Measurements from ENCODE around the gene SIPA1L3.

SIPA1L3 gene

DNA sequence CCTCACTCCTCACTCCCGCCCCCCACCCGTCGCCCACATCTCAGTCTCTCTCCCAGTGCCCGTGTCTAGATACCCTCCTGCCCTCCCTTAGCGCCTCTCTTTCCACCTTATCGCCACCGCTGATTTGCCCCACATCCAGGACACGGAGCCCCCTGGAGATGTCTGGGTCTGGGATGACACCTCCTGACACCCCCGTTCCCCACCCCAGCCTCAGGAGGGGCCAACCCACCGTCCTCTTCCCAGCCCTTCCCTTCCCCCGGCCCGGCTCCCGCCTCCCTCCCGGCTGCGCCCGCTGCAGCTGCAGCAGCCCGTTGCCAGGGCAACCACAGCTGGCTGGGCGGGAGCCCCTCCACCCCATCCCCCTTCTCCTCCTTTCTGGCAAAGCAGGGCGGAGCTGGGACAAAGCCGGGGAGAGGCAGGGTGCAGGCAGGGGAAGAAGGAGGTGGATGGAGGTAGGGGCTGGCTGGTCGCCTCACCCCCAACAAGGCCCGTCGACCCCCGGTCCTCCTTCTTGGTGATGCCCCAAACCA, 303.5 kb downstream of the SIPA1L3 start (continued):
- TF ChIP-seq KLF17 (tag by site-specific recombination; IDR thresholded peaks at IDR 0.05), result 0 out of 2 replicates have a peak, but pooled peaks have one; percentile 80
- TF ChIP-seq, protein P1, sequence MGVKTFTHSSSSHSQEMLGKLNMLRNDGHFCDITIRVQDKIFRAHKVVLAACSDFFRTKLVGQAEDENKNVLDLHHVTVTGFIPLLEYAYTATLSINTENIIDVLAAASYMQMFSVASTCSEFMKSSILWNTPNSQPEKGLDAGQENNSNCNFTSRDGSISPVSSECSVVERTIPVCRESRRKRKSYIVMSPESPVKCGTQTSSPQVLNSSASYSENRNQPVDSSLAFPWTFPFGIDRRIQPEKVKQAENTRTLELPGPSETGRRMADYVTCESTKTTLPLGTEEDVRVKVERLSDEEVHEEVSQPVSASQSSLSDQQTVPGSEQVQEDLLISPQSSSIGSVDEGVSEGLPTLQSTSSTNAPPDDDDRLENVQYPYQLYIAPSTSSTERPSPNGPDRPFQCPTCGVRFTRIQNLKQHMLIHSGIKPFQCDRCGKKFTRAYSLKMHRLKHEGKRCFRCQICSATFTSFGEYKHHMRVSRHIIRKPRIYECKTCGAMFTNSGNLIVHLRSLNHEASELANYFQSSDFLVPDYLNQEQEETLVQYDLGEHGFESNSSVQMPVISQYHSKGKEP (tag by site-specific recombination; IDR thresholded peaks at IDR 0.05), result peak; percentile 99
- no peak for TF ChIP-seq ZNF776 (tag by site-specific recombination; IDR thresholded peaks at IDR 0.05; ENCODE audit: borderline replicate concordance)
- TF ChIP-seq, protein P2, sequence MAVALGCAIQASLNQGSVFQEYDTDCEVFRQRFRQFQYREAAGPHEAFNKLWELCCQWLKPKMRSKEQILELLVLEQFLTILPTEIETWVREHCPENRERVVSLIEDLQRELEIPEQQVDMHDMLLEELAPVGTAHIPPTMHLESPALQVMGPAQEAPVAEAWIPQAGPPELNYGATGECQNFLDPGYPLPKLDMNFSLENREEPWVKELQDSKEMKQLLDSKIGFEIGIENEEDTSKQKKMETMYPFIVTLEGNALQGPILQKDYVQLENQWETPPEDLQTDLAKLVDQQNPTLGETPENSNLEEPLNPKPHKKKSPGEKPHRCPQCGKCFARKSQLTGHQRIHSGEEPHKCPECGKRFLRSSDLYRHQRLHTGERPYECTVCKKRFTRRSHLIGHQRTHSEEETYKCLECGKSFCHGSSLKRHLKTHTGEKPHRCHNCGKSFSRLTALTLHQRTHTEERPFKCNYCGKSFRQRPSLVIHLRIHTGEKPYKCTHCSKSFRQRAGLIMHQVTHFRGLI (tag by site-specific recombination; IDR thresholded peaks at IDR 0.05), result peak; percentile 83
- peak; percentile 15; the same call in 1 of the 2 replicates for TF ChIP-seq GLIS1 (tag by site-specific recombination; IDR thresholded peaks at IDR 0.05)
- TF ChIP-seq ZNF341 (tag by site-specific recombination; IDR thresholded peaks at IDR 0.05; ENCODE audit: low read depth), result 0 out of 2 replicates have a peak, but pooled peaks have one; percentile 11
- TF ChIP-seq ELK4 (IDR thresholded peaks at IDR 0.05; ENCODE audit: borderline replicate concordance, low read depth, low read length), result no peak
- no peak for TF ChIP-seq ZBTB7A (tag by site-specific recombination; IDR thresholded peaks at IDR 0.05; ENCODE audit: low read depth)
- TF ChIP-seq, protein P3, sequence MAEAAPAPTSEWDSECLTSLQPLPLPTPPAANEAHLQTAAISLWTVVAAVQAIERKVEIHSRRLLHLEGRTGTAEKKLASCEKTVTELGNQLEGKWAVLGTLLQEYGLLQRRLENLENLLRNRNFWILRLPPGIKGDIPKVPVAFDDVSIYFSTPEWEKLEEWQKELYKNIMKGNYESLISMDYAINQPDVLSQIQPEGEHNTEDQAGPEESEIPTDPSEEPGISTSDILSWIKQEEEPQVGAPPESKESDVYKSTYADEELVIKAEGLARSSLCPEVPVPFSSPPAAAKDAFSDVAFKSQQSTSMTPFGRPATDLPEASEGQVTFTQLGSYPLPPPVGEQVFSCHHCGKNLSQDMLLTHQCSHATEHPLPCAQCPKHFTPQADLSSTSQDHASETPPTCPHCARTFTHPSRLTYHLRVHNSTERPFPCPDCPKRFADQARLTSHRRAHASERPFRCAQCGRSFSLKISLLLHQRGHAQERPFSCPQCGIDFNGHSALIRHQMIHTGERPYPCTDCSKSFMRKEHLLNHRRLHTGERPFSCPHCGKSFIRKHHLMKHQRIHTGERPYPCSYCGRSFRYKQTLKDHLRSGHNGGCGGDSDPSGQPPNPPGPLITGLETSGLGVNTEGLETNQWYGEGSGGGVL (tag by site-specific recombination; IDR thresholded peaks at IDR 0.05), result 0 out of 2 replicates have a peak, but pooled peaks have one; percentile 41
- TF ChIP-seq KLF10 (tag by site-specific recombination; IDR thresholded peaks at IDR 0.05), result no peak
- TF ChIP-seq ZNF777 (tag by site-specific recombination; IDR thresholded peaks at IDR 0.05; ENCODE audit: borderline replicate concordance), result no peak
- TF ChIP-seq ZNF76 (tag by site-specific recombination; IDR thresholded peaks at IDR 0.05; ENCODE audit: borderline replicate concordance, low read depth), result peak; percentile 7; the same call in 1 of the 2 replicates
- no peak for TF ChIP-seq ZNF280C (tag by site-specific recombination; IDR thresholded peaks at IDR 0.05)
- peak; percentile 30; the same call in 1 of the 2 replicates for TF ChIP-seq SP7 (tag by site-specific recombination; IDR thresholded peaks at IDR 0.05)
- TF ChIP-seq ZFP41 (tag by site-specific recombination; IDR thresholded peaks at IDR 0.05; ENCODE audit: borderline replicate concordance), result no peak
- no peak for TF ChIP-seq ZNF248 (tag by site-specific recombination; IDR thresholded peaks at IDR 0.05)
- TF ChIP-seq ZNF521 (tag by site-specific recombination; IDR thresholded peaks at IDR 0.05), result no peak
- no peak for TF ChIP-seq ZNF544 (tag by site-specific recombination; IDR thresholded peaks at IDR 0.05)
- no peak for TF ChIP-seq ZNF549 (tag by site-specific recombination; IDR thresholded peaks at IDR 0.05)
- TF ChIP-seq REST (tag by site-specific recombination; IDR thresholded peaks at IDR 0.05), result no peak
- no peak for TF ChIP-seq ZNF558 (tag by site-specific recombination; IDR thresholded peaks at IDR 0.05)
- TF ChIP-seq ZNF596 (tag by site-specific recombination; IDR thresholded peaks at IDR 0.05), result no peak
- no peak for TF ChIP-seq INSM2 (tag by site-specific recombination; IDR thresholded peaks at IDR 0.05)
